Liver (tissue), 3 donors: ENCODE data around the gene KLF2.

Experiments
- ATF3 ChIP-seq: IDR thresholded peaks from 2 replicates; pipeline ENCODE4 v1.6.1; 2016; ENCODE audit warnings: antibody characterized with exemption
- CTCF ChIP-seq: fragments of 150-350 bp; IDR thresholded peaks from 2 replicates; pipeline ENCODE4 v1.5.1; 2017; ENCODE audit warnings: improper control_type of control experiment, low read depth, low read length; ENCODE audit not compliant: missing input control
- GABPA ChIP-seq, 2 donors: IDR thresholded peaks in 1 of 2; conservative IDR thresholded peaks in 1 of 2; 2 replicates each; pipeline ENCODE4 v1.6.1; 2016; ENCODE audit warnings: antibody characterized with exemption in 2 of 2, mild to moderate bottlenecking in 1 of 2, moderate library complexity in 1 of 2
- MAX ChIP-seq: IDR thresholded peaks from 2 replicates; pipeline ENCODE4 v1.6.1; 2016; ENCODE audit warnings: antibody characterized with exemption
- RAD21 ChIP-seq, 2 donors: IDR thresholded peaks; 2 replicates each; pipeline ENCODE4 v1.6.1; 2016; ENCODE audit warnings: antibody characterized with exemption in 2 of 2, mild to moderate bottlenecking in 2 of 2
- REST ChIP-seq: IDR thresholded peaks from 2 replicates; pipeline ENCODE4 v1.6.1; 2016; ENCODE audit warnings: antibody characterized with exemption, mild to moderate bottlenecking
- RXRA ChIP-seq, 2 donors: IDR thresholded peaks; 2 replicates each; pipeline ENCODE4 v1.6.1; 2017 to 2018; ENCODE audit warnings: antibody characterized with exemption in 2 of 2, mild to moderate bottlenecking in 1 of 2
- SP1 ChIP-seq: IDR thresholded peaks from 2 replicates; pipeline ENCODE4 v1.6.1; 2018; ENCODE audit warnings: antibody characterized with exemption, mild to moderate bottlenecking
- donor health status: healthy.
- donor health status: healthy.

GRCh38 chr19:16337809-16338469 is 13.3 kb downstream of the KLF2 start:
- no peak for TF ChIP-seq CTCF
- no peak for TF ChIP-seq SP1
- TF ChIP-seq MAX, result no peak
- no peak for TF ChIP-seq REST
- TF ChIP-seq RAD21 (IDR thresholded peaks at IDR 0.05), result no peak
- no peak for TF ChIP-seq GABPA (IDR thresholded peaks at IDR 0.05 in 1 of 2, conservative IDR thresholded peaks at IDR 0.05 in 1 of 2)
- no peak for TF ChIP-seq RXRA (IDR thresholded peaks at IDR 0.05)
- no peak for TF ChIP-seq ATF3
